NK-92 treated with Interleukin-12 subunit alpha and Interleukin-12 subunit beta, amount 100 ng/mL, for 24 hours (cell line): ENCODE measurements around the gene NUP133.
"Not testable (repeated sequence)": the region's sequence is repeated elsewhere in the genome, so short reads cannot be mapped to it uniquely, and the experiment has no call there.

Source experiments
- DNase-seq: peaks from one replicate; lab custom pipeline; 2025; lab: John Stamatoyannopoulos, UW

Gene NUP133

DNA sequence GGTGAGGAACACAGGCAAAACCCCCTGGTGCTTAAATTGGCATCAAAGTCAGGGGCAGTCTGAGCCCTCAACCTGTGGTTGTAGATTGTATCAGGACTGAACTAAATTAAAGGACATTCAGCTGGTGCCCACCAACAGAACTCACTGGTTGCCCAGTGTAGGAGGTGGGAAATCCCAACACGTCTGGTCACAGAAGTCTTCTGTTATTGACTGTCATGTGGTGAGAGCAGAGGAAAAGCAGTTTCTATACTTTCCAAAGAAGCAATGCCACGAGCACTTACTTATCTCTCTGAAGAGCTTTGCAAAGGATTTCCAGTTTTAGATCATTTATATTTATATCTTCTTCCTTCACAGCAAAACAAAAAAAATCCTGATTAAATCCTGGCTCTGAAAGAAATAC is 59.3 kb downstream of the NUP133 start:
- no peak for DNase-seq

DNA sequence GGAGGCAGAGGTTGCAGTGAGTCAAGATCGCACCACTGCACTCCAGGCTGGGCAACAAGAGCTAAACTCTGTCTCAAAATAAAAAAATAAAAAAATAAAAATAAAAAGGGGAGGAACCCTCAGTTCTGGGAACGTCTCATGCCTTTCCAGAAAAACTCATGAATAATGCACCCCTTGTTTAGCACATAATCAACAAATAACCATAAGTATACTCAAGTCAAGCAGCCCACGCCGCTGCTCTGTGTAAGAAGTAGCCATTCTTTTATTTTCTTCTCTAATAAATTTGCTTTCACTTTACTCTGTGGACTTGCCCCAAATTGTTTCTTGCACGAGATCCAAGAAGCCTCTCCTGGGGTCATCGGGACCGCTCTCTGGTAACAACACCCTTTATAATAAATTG is 59.8 kb downstream of the NUP133 start:
- DNase-seq: no peak

DNA sequence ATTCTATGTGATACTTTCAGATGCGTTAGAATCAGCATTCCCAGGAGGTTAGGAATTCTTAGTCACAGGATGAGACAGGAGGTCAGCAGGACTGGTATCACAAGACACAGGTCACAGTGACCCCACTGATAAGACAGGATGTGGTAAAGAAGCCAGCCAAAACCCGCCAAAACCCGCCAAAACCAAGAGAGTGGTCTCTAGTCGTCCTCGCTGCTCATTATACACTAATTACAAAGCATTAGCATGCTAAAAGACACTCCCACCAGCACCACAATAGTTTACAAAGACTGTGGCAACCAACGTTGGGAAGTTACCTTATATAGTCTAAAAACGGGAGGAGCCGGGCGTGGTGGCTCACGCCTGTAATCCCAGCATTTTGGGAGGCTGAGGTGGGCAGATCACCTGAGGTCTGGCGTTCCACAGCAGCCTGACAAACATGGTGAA is 60.3 kb downstream of the NUP133 start:
- DNase-seq: no peak

DNA sequence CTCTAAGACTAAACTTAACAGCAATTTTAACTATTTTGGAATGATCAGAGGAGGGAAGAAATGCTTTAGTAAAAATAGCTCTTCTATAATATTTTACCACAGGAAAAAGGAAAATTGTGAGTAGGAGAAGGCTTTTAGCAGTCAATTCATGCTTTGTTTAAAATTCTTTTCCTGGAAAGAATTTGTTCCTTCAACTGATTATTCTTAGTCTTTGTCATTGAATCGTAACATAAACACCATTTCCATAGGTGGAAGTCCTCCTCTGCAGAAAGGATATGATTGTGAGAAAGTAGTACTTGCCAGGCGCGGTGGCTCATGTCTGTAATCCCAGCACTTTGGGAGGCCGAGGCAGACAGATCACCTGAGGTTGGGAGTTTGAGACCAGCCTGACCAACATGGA is 62.3 kb downstream of the NUP133 start:
- no peak for DNase-seq

DNA sequence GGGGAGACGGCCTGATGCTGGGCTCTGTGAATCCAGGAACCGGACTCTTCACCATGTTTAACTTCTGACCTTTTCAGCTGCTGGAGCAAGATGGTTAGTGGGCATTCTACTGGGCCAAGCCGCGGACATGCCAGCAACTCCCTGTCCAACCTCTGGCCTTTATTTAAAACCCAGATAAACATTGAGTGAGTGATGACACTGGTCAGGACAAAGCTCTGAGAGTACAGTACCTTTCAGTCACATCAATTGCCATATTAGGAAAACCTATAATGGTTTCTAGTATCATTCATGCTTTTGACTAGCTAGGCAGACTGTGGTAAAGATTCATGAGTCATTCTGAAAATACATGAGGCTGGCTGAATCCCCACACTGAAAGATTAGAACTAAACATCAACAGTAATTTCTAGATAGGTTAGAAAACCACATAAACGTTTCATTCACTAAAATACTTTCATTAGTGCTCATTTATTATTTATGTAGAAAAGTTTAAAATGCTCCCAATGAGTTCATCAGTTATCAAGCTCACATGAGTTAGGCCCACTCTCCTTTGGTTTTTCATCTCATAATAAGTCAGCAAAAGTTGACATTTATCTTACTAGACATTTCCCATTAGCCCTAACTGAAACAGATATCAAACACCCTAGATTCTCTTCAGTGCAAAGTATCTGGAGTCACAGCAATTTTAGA is 67.1 kb downstream of the NUP133 start:
- DNase-seq: no peak

GRCh38 chr1:229438021-229438420 is 70.1 kb downstream of the NUP133 start:
- no peak for DNase-seq

DNA sequence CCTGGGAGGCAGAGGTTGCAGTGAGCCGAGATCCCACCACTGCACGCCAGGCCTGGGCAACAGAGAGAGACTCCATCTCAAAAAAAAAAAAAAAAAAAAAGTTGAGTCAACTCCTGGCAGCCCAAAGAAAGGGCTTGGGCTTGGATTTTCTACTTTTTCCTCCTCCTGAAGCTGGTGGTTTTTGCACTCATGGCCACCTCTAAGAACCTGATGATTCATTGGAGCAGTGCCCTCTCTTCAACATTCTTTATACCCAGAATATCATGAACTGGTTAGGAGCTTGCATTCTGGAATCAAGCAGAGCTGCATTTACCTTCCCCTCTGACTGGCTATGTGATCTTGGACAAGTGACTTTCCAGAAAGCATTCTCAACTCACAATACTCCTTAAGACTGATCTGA is 70.7 kb downstream of the NUP133 start:
- no peak for DNase-seq

DNA sequence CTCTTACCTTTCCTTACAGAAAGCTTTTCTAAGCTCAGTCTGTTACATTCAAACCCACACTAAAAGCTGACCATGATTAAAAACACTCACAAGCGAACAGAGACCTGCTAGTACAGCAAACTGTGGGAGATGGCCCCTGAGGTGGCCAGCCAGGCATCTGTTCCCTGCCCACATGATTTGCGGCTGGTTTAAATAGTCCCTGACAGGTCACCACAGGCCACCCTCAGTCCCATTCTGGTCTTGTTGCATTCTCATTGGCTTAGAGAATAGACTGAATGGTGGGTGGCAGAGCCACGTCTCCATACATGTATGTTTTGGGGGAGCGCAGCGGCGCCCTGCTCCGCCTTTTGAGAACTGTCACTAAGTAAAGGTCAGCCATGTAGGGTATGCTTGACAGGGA is 71.9 kb downstream of the NUP133 start:
- DNase-seq: no peak

- DNase-seq: no peak
These were observed 73.5 kb downstream of the NUP133 start for GRCh38 chr1:229434641-229435051.

DNA sequence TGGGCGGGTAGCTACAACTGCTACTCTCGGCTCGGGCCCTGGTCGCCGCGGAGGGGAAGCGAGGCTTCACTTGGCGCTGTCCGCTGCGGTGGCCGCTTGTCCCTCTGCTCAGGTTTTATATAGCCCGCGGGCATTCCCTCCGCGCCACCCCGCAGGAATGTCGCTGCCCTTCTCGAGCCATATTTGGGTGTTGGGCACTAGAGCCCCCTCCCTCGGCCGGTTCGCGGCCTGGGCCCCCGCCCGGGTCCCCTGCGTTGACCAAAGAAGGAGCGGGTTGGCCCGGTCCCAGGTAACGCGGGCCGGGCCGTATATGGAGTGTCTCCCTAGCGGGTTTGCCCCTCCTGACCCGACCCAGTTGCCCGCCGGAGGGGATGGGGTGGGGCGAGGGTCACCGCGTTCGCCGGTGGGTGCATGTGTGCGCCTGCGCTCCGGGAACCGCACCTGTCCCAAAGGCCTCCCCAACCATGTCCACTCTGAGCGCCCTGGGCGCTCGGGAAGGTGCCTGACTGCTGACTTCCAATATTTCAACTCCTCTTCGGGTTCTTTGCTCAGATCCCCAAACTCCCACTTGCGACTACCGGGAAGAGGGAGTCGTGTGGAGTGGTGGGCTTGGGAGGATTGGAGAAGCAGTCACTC is 74.0 kb downstream of the NUP133 start, which contains the start of gene ACTA1:
Gene ACTA1 (minus strand): TSS at position 90 of the 636 bp plus-strand sequence. CDS start 979 bp downstream, outside the sequence.
- no peak for DNase-seq

DNA sequence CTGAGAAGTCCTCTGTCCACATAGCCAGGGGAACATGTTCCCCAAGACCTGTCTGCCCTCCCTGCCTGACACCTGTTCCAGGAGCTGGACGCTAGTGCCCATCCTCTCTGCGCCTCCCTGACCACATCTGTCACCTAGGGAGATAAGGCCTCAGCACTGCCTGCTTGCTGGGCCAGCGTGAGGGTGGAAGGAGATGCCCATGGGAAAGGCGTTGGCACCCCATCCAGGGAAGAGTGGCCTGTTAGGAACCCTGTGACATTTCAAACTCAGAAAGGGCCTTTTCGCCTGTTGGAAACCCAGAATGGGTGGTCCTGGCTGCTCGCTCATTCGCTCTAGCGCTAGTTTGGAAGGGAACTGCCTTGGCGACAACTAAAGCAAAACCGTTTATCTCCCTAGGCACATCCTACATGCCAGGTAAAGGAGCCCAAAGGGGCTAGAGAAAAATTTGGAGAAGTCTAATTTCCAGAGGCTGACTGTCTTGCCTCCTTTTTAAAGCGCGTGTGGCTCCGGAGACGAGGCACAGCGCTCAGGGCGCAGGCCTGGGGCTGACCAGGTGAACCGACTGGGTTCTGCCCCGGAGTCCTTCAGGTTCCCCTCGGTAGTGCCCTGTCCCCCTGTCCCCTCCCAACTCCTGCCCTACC is 74.7 kb downstream of the NUP133 start:
- DNase-seq: no peak

GRCh38 chr1:229432905-229433304 is 75.2 kb downstream of the NUP133 start:
- no peak for DNase-seq

GRCh38 chr1:229432116-229432461 is 76.1 kb downstream of the NUP133 start:
- DNase-seq: no peak

- no peak for DNase-seq
These were observed 76.6 kb downstream of the NUP133 start for GRCh38 chr1:229431284-229432115.

DNA sequence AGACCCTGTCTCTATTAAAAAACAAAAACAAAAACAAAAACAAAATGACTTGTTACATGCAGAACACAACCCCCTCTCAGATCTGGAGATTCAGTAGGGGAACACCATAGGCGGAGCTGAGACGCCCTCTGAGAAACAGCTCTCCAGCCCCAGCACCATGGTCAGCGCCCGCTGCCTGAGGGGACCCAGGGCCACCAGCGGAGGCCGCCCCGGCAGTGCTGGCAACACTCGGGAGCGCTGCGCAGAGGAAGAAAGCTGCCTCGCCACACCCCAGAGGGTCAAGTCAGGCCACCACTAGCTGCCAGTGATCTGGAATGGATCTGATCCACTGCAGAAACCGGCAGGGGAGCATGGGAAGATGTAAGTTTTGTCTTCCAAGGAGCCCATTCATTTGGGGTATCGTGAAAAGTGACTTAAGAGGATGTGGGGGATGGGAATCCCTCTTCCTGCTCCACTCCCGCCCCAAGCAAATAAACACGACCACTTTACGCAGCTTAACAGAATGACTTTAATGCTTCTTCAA is 77.3 kb downstream of the NUP133 start:
- no peak for DNase-seq

DNA sequence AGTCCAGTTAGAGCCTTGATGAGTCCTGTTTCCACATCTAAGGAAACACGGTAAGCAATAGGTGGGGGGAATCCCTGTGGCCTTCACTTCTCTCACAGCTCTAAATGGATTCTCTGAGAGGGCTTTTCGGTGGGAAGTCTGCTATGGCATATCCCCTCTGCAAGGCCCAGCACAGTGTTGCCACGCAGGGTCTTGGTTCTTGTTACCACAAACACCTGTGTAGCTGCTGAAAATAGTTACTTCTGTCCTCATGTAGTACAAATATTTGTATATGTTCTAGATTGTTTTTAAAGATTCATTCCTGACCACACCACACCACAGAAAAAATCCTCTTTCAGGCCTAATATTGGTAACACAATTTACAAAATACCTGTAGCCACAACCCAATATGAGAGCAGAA is 79.9 kb downstream of the NUP133 start:
- no peak for DNase-seq

- no peak for DNase-seq
These were observed 80.6 kb downstream of the NUP133 start for GRCh38 chr1:229427572-229427971.

GRCh38 chr1:229425564-229426159 is 82.5 kb downstream of the NUP133 start:
- DNase-seq: no peak

- DNase-seq: no peak
These were observed 87.4 kb downstream of the NUP133 start for GRCh38 chr1:229420765-229421164.

GRCh38 chr1:229420224-229420623 is 87.9 kb downstream of the NUP133 start:
- DNase-seq: no peak

GRCh38 chr1:229418586-229418985 is 89.6 kb downstream of the NUP133 start:
- not testable (repeated sequence) for DNase-seq

DNA sequence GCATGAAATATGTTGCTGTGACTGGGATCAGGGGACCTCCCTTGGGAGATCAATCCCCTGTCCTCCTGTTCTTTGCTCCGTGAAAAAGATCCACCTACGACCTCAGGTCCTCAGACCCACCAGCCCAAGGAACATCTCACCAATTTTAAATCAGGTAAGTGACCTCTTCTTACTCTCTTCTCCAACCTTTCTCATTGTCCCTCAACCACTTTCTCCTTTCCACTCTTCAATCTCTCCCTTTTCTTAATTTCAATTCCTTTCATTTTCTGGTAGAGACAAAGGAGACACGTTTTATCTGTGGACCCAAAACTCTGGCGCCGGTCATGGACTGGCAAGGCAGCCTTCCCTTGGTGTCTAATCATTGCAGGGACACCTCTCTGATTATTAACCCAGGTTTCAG is 95.3 kb downstream of the NUP133 start:
- DNase-seq: not testable (repeated sequence)
